SU-DHL-6 (cell line): ENCODE results near the gene KSR1.
"Not testable (repeated sequence)": the region's sequence is repeated elsewhere in the genome, so short reads cannot be mapped to it uniquely, and the experiment has no call there.

ENCODE experiments used
- H2AFZ ChIP-seq: fragments of 200-600 bp; sonication (generic); 2 replicates; pipeline ENCODE4 v1.6.1; 2014; ENCODE audit warnings: low read depth, mild to moderate bottlenecking, moderate library complexity, mixed read lengths, antibody characterized with exemption, low read length; ENCODE audit not compliant: severe bottlenecking
- H3F3A ChIP-seq: fragments of 200-600 bp; shearing (Covaris generic); 2 replicates; pipeline ENCODE4 v1.6.0; 2016; ENCODE audit warnings: antibody characterized with exemption, mild to moderate bottlenecking; ENCODE audit not compliant: insufficient read depth
- H3K27ac ChIP-seq: fragments of 200-600 bp; sonication (generic); 2 replicates; pipeline ENCODE4 v1.5.1; 2016; ENCODE audit warnings: low read depth, mild to moderate bottlenecking, low read length, moderate library complexity, mixed read lengths
- H3K27me3 ChIP-seq: fragments of 200-600 bp; sonication (generic), shearing (Covaris generic); 2 replicates; pipeline ENCODE4 v1.6.0; 2014; ENCODE audit warnings: mild to moderate bottlenecking, low read length
- H3K36me3 ChIP-seq: fragments of 200-600 bp; sonication (generic); 2 replicates; pipeline ENCODE4 v1.6.1; 2014; ENCODE audit warnings: mild to moderate bottlenecking, low read length, mixed read lengths
- H3K4me2 ChIP-seq: fragments of 300-600, 200-600 bp; shearing (Covaris generic), sonication (generic); 2 replicates; pipeline ENCODE4 v1.6.0; 2014; ENCODE audit warnings: low read length, low read depth, mild to moderate bottlenecking; ENCODE audit not compliant: poor library complexity, severe bottlenecking
- H3K4me3 ChIP-seq: fragments of 200-600 bp; sonication (generic); 2 replicates; pipeline ENCODE4 v1.5.1; 2014; ENCODE audit warnings: antibody characterized with exemption, low read length, mild to moderate bottlenecking, mixed read lengths; ENCODE audit not compliant: insufficient read depth, poor library complexity, severe bottlenecking
- H3K79me2 ChIP-seq: fragments of 200-600 bp; sonication (generic); 2 replicates; pipeline ENCODE4 v1.6.1; 2014; ENCODE audit warnings: mild to moderate bottlenecking, low read length, moderate library complexity; ENCODE audit not compliant: insufficient read depth
- H3K9ac ChIP-seq: fragments of 200-600 bp; sonication (generic); 2 replicates; pipeline ENCODE4 v1.7.0; 2014; ENCODE audit warnings: mild to moderate bottlenecking, low read length
- H3K9me2 ChIP-seq: fragments of 200-600 bp; sonication (generic); replicated peaks from 2 replicates; pipeline ENCODE4 v1.6.1; 2014; ENCODE audit warnings: low read length; ENCODE audit not compliant: insufficient read depth
- H3K9me3 ChIP-seq: fragments of 200-600 bp; sonication (generic); 2 replicates; pipeline ENCODE4 v1.6.1; 2014; ENCODE audit warnings: low read length, mixed read lengths; ENCODE audit not compliant: insufficient read depth
- H4K20me1 ChIP-seq: fragments of 200-600 bp; sonication (generic); 2 replicates; pipeline ENCODE4 v1.6.1; 2014; ENCODE audit warnings: low read depth, mild to moderate bottlenecking, antibody characterized with exemption, low read length, moderate library complexity, mixed read lengths
- EZH2phosphoT487 ChIP-seq: fragments of 200-600 bp; sonication (generic), shearing (Covaris generic); conservative IDR thresholded peaks from 2 replicates; pipeline ENCODE4 v1.6.1; 2018; ENCODE audit warnings: mild to moderate bottlenecking, antibody characterized with exemption, low read length, moderate library complexity, mixed read lengths
- TF ChIP-seq, protein P1 (sequence below): fragments of 200-600 bp; sonication (generic); IDR thresholded peaks from one replicate; pipeline ENCODE4 v1.5.1; 2017; ENCODE audit warnings: antibody characterized with exemption, mild to moderate bottlenecking, low read length, moderate library complexity; ENCODE audit not compliant: insufficient read depth, poor library complexity, severe bottlenecking

The KSR1 gene

GRCh38 chr17:27425991-27426390 lies 30.3 kb upstream of the KSR1 start:
- no peak overlapping the region for H3K4me3 ChIP-seq
- H4K20me1 ChIP-seq: no peaks in the 10 kb centered on the region
- H3F3A ChIP-seq: no peaks in the 10 kb centered on the region
- no peaks in the 10 kb centered on the region for H3K9me2 ChIP-seq
- H3K27me3 ChIP-seq: no peaks in the 10 kb centered on the region
- no peaks in the 10 kb centered on the region for H3K9me3 ChIP-seq
- H3K9ac ChIP-seq: no peak overlapping the region
- TF ChIP-seq, protein P1, sequence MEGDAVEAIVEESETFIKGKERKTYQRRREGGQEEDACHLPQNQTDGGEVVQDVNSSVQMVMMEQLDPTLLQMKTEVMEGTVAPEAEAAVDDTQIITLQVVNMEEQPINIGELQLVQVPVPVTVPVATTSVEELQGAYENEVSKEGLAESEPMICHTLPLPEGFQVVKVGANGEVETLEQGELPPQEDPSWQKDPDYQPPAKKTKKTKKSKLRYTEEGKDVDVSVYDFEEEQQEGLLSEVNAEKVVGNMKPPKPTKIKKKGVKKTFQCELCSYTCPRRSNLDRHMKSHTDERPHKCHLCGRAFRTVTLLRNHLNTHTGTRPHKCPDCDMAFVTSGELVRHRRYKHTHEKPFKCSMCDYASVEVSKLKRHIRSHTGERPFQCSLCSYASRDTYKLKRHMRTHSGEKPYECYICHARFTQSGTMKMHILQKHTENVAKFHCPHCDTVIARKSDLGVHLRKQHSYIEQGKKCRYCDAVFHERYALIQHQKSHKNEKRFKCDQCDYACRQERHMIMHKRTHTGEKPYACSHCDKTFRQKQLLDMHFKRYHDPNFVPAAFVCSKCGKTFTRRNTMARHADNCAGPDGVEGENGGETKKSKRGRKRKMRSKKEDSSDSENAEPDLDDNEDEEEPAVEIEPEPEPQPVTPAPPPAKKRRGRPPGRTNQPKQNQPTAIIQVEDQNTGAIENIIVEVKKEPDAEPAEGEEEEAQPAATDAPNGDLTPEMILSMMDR: no peak
- no peak for TF ChIP-seq EZH2phosphoT487
- H3K36me3 ChIP-seq: no peaks in the 10 kb centered on the region
- H2AFZ ChIP-seq: no peak overlapping the region
- H3K79me2 ChIP-seq: no peaks in the 10 kb centered on the region
- H3K27ac ChIP-seq: no peak overlapping the region
- no peak overlapping the region for H3K4me2 ChIP-seq

DNA sequence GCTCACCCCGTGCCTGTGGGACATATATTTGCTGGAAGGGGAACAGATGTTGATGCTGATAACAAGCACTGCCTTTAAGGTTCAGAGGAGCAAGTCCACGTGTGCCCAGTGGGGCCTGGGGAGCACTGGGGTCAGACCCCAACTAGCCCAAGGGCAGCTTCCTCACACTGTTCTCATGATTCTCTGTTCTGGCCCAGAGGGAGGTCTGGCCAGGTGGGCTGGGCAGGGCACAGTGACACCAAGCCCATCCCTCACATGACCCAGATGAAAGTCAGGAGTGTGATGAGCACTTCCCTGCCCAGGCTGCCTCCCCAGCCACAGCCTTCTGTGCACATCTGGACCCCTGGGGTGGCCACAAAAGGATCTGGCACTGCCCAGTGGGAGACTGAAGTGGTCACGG lies 29.8 kb upstream of the KSR1 start:
- H3K27me3 ChIP-seq, H3K79me2 ChIP-seq, H3F3A ChIP-seq, H2AFZ ChIP-seq, H3K9ac ChIP-seq, H3K9me3 ChIP-seq, H3K4me3 ChIP-seq, H3K27ac ChIP-seq, H3K4me2 ChIP-seq, H4K20me1 ChIP-seq, H3K36me3 ChIP-seq, H3K9me2 ChIP-seq: not testable (repeated sequence)

GRCh38 chr17:27427166-27427862 lies 28.9 kb upstream of the KSR1 start:
- H3K27ac ChIP-seq, H3K9ac ChIP-seq, H3F3A ChIP-seq, H3K79me2 ChIP-seq, H2AFZ ChIP-seq, H3K36me3 ChIP-seq, H3K4me2 ChIP-seq, H3K9me2 ChIP-seq, H3K4me3 ChIP-seq, H3K27me3 ChIP-seq, H4K20me1 ChIP-seq, H3K9me3 ChIP-seq: not testable (repeated sequence)

DNA sequence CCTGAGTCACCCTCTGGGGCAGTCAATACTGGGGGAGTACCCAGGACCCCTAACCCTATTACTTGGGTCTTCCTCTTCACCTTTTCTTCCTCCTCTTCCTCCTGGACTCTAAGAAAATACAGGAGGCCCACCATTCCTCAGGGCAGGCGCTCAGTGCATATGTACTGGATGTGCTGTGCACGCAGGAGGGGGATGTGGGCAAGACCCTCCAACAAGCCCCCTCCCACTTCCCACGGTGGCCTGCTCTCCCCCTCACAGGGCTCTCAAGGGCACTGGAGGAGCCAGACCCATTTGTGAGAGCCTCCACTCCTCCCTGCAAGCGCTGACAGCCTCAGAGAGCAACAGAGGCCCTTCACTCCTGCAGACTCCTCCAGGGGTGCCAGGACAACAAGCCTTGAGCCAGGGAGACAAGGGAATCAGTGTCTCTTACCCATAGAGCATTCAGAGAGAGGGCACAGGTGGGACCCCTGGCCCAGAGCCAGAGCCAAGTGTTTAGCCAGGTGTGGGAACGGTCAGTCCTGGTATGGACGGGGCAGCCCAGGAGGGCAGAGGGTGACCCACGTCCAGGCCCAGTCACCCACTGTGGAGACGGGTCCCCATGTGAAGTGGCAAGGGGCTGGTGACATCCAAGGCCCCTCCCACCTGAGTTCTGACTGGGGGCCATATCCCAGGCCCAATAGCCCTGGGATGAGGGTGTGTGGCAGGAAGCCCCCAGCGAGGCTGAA lies 27.3 kb upstream of the KSR1 start:
- Histone ChIP-seq H3K79me2 (no peaks in the 10 kb centered on the region), H3K9me3 (no peaks in the 10 kb centered on the region), H3K4me3 (no peak overlapping the region), H3K4me2 (no peak overlapping the region), H2AFZ (no peak overlapping the region), H4K20me1 (no peaks in the 10 kb centered on the region), H3K9ac (no peak overlapping the region), H3F3A (no peaks in the 10 kb centered on the region), H3K27ac (no peak overlapping the region), H3K27me3 (no peaks in the 10 kb centered on the region), H3K36me3 (no peaks in the 10 kb centered on the region), H3K9me2 (no peaks in the 10 kb centered on the region)
- TF ChIP-seq EZH2phosphoT487: no peak
- TF ChIP-seq, protein P1: no peak
